Left lung (tissue), 10 donors: Measurements from ENCODE around the gene TESK2. TPM values are rescaled to one million over a fixed set of nuclear protein-coding genes. Genes with fewer than 3 reads are reported as not detected.

Source experiments
- ATAC-seq: fragments of 200-7000 bp; cut with Tn5 transposase; one replicate; pipeline ENCODE4 v1.9.1; 2020; ENCODE audit warnings: moderate library complexity
- DNase-seq, 4 donors: peaks; one replicate each; pipeline ENCODE4 v3.0.0-alpha.2; 2013 to 2020
- H3K27ac ChIP-seq, 2 donors: fragments of 200-600 bp; sonication (generic) in 1 of 2; one replicate each; pipeline versions ENCODE4 v1.5.0 to v1.8.0; 2020 to 2021
- H3K27me3 ChIP-seq, 2 donors: fragments of 200-600 bp; sonication (generic) in 1 of 2; one replicate each; pipeline versions ENCODE4 v1.5.0 to v1.8.0; 2020 to 2021
- H3K36me3 ChIP-seq, 2 donors: fragments of 200-600 bp; sonication (generic) in 1 of 2; one replicate each; pipeline versions ENCODE4 v1.5.0 to v1.8.0; 2020 to 2021
- H3K4me1 ChIP-seq, 2 donors: fragments of 200-600 bp; one replicate each; pipeline ENCODE4 v1.8.0; 2021
- H3K4me3 ChIP-seq, 2 donors: fragments of 200-600 bp; sonication (generic) in 1 of 2; one replicate each; pipeline versions ENCODE4 v1.5.0 to v1.8.0; 2020 to 2021; ENCODE audit warnings: mild to moderate bottlenecking in 1 of 2
- H3K9me3 ChIP-seq, 2 donors: fragments of 200-600 bp; sonication (generic) in 1 of 2; one replicate each; pipeline versions ENCODE4 v1.5.0 to v1.8.0; 2020 to 2021
- intact Hi-C, 2 donors: fragments of 100-400 bp; cut with DNase I; formaldehyde crosslinking; loops; one replicate each; pipeline versions ENCODE4 v1.11.2 to v1.14.2; 2022
- polyA plus RNA-seq, 6 donors: library from polyadenylated mRNA; unstranded; fragments of 120-200 nt; gene quantifications; one replicate each; pipeline ENCODE4 v1.2.1, GENCODE V29; 2013; ENCODE audit not compliant: insufficient read length in 6 of 6
- total RNA-seq, 2 donors: library from RNA; stranded (reverse); fragmentation: NEBNext Ultra II Directional; extraction: Animal tissue kit (Norgen Biotek cat#: 25700); gene quantifications; one replicate each; pipeline ENCODE4 v1.2.1, GENCODE V29; 2021
- TF ChIP-seq, protein P1 (sequence below), 2 donors: fragments of 200-600 bp; sonication (generic) in 1 of 2; IDR thresholded peaks; one replicate each; pipeline versions ENCODE4 v1.5.0 to v1.8.0; 2021; ENCODE audit warnings: antibody characterized with exemption in 2 of 2
- donor health status: DM: no; HTN: yes; CAD: no.
- donor health status: DM: no; HTN: no; CAD: no.

TESK2 gene
- total and polyA plus RNA-seq, 8 donors: 4.3 to 12.5 (median 9.2) TPM

DNA sequence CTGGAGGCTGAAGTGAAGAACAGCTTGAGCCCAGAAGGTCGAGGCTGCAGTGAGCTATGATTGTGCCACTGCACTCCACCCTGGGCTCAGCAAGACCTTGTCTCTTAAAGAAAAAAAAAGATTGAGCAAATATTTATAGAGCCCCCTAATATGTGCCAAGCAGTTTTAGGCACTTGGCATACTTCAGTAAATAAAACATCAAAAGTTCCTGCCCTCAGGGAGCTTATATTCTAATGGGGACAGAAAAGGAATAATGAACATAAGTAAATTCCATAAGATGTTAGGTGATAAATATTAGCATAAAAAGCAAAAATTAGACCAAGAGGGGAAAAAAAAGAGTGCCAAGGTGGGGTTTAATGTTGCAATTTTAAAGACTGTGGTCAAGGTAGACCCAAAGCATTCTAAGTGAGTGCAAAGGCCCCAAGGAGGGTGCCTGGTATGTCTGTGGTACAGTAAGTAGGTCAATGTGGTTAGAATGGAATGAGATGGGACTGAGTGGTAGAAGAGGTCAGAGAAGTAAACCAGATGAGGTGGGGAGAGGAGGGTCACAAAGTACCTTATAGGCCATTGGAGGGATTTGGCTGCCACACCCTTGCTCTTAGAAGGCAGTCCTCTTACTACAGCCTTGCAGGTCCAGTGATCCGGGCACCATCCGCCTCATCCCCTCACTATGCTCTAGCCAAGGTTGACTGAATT, 153.2 kb downstream of the TESK2 start:
- DNase-seq (no peak), ATAC-seq (no peak)
- Histone ChIP-seq H3K4me1 (peaks cover 8 to 42% of the 10 kb centered on the region in 2 donors), H3K36me3 (peaks cover 0 to 28% of the 10 kb centered on the region in 2 donors), H3K4me3 (no peak overlapping the region), H3K27ac (no peak overlapping the region), H3K9me3 (no peaks in the 10 kb centered on the region), H3K27me3 (no peaks in the 10 kb centered on the region)
- TF ChIP-seq, protein P1, sequence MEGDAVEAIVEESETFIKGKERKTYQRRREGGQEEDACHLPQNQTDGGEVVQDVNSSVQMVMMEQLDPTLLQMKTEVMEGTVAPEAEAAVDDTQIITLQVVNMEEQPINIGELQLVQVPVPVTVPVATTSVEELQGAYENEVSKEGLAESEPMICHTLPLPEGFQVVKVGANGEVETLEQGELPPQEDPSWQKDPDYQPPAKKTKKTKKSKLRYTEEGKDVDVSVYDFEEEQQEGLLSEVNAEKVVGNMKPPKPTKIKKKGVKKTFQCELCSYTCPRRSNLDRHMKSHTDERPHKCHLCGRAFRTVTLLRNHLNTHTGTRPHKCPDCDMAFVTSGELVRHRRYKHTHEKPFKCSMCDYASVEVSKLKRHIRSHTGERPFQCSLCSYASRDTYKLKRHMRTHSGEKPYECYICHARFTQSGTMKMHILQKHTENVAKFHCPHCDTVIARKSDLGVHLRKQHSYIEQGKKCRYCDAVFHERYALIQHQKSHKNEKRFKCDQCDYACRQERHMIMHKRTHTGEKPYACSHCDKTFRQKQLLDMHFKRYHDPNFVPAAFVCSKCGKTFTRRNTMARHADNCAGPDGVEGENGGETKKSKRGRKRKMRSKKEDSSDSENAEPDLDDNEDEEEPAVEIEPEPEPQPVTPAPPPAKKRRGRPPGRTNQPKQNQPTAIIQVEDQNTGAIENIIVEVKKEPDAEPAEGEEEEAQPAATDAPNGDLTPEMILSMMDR (IDR thresholded peaks at IDR 0.05): no peak
- intact Hi-C loops: no loop called here

DNA sequence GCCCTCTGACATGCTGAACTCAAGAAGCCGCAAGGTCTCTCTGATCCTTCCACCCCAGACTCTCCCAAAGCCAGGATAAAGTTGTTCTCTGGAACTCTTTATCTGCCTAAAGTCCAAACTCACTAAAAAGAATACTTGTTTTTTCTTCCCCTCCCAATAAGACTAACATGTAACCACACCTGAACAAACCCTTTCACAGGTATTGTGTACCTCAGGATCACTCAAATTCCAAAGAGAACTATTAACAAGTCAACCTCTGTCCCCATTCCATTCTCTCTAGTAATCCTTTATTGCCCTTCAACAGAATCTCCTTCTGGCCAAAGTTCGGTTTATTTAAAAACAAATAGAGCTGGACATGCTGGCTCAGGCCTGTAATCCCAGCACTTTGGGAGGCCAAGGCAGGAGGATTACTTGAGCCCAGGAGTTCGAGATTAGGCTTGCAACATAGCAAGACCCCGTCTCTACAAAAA, 155.1 kb downstream of the TESK2 start:
- no peaks in the 10 kb centered on the region for H3K27me3 ChIP-seq
- TF ChIP-seq, protein P1 (IDR thresholded peaks at IDR 0.05): no peak
- intact Hi-C loops: no loop called here
- ATAC-seq (no peak), DNase-seq (no peak)
- H3K9me3 ChIP-seq: no peaks in the 10 kb centered on the region
- no peak overlapping the region for H3K4me3 ChIP-seq
- H3K36me3 ChIP-seq: peaks cover 0 to 36% of the 10 kb centered on the region in 2 donors
- H3K4me1 ChIP-seq: peaks cover 2 to 24% of the 10 kb centered on the region in 2 donors
- H3K27ac ChIP-seq: no peak overlapping the region

- no peaks in the 10 kb centered on the region for H3K27me3 ChIP-seq
- ATAC-seq (peak; percentile 20), DNase-seq (no peak)
- H3K27ac ChIP-seq: no peak overlapping the region
- peaks cover 0 to 16% of the 10 kb centered on the region in 2 donors for H3K4me1 ChIP-seq
- TF ChIP-seq, protein P1 (IDR thresholded peaks at IDR 0.05): no peak
- H3K9me3 ChIP-seq: no peaks in the 10 kb centered on the region
- intact Hi-C loops: no loop called here
- H3K4me3 ChIP-seq: no peak overlapping the region
- peaks cover 0 to 49% of the 10 kb centered on the region in 2 donors for H3K36me3 ChIP-seq
These were observed 156.4 kb downstream of the TESK2 start for GRCh38 chr1:45334308-45335245.

DNA sequence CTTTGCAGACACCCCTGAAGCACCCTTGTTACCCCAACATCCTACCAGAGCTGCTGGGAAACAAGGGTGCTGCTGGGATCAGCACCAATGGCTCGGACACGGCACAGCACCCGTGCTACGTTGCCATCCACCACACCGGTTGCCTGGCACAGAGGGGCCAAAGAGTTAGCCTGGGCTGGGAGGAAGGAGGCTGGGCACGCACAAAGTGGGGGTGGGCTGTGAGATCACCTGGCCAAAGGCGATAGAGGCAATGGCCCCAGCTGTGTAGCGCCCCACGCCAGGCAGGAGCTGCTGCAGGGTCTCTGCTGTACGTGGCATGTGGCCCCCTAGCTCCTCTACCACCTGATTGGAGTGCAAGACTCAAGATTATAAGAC, 158.6 kb downstream of the TESK2 start:
- Histone ChIP-seq H3K9me3 (no peaks in the 10 kb centered on the region), H3K4me3 (no peak overlapping the region), H3K4me1 (peaks cover 2 to 13% of the 10 kb centered on the region in 2 donors), H3K36me3 (peaks cover 0 to 57% of the 10 kb centered on the region in 2 donors), H3K27me3 (peaks cover 0 to 4% of the 10 kb centered on the region in 2 donors), H3K27ac (no peak overlapping the region)
- ATAC-seq (no peak), DNase-seq (no peak)
- TF ChIP-seq, protein P1 (IDR thresholded peaks at IDR 0.05): no peak
- intact Hi-C loops: no loop called here
